ENCODE measurements around the gene KRTAP10-8.
A peak's percentile ranks its signal among the peaks of the same experiment; 100 is the strongest.
"Not testable (repeated sequence)": the region's sequence is repeated elsewhere in the genome, so short reads cannot be mapped to it uniquely, and the experiment has no call there.

KRTAP10-8 gene

DNA sequence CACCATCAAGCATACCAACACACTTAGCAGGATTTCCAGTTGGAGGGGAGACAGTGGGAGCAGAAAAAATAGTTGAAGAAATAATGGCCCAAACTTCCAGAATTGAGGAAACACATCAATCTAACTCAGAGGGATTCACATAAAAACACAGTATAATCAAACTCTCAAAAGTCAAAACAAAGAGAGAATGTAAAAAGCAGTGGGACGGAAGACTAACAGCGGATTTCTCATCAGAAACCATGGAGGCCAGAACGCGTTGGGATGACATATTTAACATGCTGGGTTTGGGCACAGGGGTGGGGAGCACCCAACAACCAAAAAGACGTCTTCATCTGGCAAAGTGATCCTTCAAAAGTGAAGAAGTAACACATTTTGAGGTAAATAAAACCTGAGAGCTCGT is 8.0 kb downstream of the KRTAP10-8 start:
- no peak for DNase-seq

DNA sequence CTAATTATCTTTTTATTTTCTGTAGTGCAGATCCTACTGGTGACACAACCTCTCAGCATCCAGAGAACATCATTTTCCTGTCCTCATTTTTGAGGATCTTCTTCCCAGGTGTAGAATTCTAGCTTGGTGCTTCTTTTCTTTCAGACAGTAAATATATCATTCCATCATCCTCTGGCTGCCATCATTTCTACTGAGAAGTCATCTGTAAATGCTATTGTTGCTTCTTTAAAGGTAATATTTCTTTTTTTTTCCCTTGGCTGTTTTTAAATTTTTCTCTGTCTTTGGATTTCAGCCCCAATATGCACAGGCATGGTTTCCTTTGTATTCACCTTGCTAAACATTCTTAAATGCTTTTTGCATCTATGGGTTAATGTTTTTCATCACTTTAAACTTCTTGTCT is 11.7 kb downstream of the KRTAP10-8 start:
- DNase-seq: no peak

DNA sequence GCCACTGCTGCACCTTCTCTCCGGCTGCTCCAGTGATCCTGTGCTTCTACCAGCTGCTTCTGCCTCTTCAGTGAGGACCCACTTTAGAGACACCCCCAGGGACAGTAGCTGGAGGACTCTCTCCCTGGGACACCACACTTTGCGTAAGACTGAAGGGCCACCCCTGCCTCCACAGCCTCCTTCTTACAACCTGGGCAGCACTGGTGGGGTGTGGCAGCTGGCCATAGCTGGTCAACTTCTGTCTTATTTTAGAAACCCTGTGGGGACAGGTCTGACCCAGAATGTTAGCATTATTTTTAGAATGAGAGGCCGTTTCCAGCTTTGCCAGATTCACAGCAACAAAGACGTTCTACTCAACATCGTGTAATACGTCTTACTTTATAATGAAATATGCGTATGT is 13.9 kb downstream of the KRTAP10-8 start:
- no peak for DNase-seq

DNA sequence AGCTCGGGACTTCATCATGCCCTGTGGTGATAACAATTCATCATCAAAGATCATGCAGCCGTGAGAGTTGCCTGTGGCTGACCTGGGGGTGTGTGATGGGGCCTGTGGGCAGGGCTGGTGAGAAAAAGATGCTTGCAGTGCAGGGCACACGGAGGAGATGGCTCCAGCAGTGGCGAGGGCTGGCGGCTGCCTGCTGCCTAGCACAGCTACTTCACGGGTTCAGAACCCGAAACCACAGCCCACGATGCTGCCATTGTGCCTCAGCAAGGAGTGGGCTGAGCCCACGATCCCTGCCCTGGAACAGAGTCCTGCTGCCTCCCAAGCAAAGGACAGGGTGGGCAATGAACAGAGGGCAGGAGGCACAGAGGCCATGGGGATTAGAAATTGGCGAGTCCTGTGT is 14.4 kb downstream of the KRTAP10-8 start:
- DNase-seq: peak in 1 of 5 experiments; percentile 37

DNA sequence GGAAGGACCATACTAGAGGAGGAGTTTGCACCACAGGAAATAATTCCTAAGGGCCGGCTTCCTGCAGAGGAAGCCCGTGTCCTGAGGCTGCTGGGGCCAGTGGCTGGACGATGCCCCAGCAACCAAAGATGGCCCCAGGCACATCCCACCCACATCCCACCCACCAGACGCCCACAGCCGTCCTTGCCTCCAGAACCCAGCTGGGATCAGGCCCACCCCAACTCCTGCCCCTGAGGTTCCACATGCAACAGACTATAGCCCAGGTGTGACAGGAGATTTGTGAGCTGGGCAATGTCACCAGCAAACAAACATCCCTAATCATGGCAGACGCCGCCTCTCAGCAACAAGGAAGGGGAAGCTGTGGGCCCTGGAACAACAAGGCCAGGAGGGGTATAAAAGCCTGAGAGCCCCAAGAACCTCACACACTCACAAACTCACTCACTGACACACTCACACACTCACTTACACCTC is 14.8 kb downstream of the KRTAP10-8 start, which contains the start of gene KRTAP10-9:
KRTAP10-9 (plus strand) TSS at position 421 of the 471 bp plus-strand sequence. CDS start 79 bp downstream, outside the sequence.
- no peak for DNase-seq

DNA sequence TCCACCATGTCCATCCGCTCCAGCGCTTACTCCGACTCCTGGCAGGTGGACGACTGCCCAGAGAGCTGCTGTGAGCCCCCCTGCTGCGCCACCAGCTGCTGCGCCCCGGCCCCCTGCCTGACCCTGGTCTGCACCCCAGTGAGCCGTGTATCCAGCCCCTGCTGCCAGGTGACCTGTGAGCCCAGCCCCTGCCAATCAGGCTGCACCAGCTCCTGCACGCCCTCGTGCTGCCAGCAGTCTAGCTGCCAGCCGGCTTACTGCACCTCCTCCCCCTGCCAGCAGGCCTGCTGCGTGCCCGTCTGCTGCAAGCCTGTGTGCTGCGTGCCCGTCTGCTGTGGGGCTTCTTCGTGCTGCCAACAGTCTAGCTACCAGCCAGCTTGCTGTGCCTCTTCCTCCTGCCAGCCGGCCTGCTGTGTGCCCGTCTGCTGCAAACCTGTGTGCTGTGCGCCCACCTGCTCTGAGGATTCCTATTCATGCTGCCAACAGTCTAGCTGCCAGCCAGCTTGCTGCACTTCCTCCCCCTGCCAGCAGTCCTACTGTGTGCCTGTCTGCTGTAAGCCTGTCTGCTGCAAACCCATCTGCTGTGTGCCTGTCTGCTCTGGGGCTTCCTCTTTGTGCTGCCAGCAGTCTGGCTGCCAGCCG is 15.4 kb downstream of the KRTAP10-8 start:
- not testable (repeated sequence) for DNase-seq

DNA sequence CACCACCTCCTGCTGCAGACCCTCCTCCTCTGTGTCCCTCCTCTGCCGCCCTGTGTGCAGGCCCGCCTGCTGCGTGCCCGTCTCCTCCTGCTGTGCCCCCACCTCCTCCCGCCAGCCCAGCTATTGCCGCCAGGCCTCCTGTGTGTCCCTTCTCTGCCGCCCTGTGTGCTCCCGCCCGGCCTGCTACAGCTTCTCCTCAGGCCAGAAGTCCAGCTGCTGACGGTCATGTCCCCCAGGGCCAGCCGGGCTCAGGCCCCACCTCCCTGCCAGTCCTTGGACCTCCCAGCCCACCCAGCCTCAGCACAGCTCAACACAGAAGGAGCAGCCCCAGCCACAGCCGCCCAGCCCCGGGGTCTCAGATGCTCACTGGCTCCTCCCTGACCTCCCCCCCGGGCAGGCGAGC is 16.0 kb downstream of the KRTAP10-8 start:
- not testable (repeated sequence) for DNase-seq

DNA sequence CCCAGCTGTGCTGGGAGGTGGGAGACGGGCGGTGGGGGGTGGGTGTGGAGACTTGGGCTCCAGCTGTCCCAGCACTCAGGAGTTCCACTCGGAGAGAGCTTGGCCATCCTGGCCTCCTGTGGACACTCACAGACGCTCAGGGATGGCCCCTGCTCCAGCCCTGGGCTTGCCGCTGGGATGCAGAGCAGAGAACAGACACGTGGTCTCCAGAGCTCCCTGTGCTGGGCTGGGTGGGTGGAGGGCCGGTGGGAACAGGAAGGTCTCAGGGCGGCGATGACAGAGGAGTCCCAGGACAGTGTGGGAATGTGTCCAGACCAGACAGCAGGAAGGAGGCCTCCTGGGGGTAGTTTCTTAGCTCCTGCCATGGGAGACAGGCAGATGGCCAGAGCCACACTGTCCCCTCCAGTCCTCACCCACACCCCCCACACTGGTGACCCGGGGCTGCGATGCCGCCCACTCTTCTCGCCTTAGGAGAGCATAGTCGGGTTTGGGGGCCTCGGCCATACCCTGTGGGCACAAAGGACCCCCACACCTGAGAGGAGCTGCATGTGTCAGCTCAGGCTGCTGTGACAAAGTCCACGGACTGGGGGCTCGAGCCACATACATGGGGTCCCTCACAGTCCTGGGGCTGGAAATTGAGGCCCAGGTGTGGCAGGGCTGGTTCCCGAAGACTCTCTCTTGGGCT is 17.0 kb downstream of the KRTAP10-8 start:
- DNase-seq: no peak

DNA sequence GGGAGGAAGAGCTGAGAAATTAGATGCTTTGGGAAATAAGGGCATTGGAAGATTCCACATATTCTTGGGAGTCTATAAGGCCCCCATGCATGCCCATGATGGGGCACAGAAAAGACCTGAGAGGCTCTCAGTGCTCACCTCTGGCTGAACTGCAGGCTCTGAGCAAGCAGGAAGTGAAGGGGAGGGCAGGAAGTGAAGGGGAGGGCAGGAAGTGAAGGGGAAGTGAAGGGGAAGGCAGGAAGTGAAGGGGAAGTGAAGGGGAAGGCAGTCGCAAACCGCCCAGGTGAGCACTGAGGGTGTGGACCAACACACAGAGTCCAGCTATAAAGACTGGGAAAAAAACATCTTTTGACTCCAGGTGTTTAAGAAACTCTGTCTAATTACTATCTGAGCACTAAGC is 18.6 kb downstream of the KRTAP10-8 start:
- no peak for DNase-seq

DNA sequence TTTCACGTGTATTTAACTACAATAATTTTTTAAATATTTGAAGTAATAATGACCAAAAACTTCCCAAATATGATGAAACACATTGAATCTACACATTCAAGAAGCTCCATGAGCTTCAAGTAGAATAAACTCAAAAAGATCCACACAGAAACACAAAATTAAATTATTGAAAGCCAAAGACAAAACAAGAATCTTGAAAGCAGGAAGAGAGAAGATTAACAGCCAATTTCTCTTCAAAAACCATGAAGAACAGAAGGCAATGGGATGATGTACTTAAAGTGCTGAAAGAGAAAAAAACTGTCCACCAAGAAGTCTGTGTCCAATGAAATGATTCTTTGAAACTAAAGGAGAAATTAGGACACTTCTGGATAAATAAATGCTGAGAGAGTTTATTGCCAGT is 20.2 kb downstream of the KRTAP10-8 start:
- no peak for DNase-seq

DNA sequence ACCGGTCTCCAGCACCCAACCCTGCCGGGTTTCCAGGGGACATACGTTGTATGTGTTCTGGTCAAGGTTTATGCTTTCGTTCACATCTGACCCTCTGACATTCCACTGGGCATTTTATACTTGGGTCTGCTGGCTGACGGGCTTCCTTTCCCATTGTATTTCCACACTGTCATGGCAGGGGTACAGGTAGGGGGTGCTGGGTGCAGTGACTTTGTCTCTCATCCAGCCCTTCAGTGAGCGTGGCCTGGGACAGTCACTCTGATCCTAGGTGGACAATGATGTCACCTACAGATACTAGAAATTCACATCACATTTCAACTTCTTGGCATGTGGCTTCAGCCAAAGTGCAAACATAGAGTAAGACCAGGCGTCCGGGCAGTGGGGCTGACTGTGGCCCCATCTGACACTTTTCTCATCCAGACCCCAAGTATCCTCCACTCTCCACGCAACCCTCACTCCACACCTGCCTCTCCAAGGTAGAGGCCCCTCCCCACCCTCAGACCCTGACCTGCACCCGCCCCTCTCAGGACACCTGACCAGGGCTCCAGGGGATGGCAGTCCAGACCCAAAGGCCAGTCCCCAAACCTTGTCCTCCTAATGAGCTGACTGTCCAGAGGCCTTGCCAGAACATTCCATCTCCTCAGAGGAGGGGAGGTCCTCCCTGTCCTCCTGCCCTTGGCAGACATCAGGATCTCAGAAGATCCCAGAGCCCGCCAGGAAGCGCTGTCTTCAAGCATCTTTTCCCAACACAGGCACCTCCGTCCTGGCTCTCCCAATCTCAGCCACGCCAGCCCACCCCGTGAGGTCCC is 24.5 kb downstream of the KRTAP10-8 start:
- no peak for DNase-seq

DNA sequence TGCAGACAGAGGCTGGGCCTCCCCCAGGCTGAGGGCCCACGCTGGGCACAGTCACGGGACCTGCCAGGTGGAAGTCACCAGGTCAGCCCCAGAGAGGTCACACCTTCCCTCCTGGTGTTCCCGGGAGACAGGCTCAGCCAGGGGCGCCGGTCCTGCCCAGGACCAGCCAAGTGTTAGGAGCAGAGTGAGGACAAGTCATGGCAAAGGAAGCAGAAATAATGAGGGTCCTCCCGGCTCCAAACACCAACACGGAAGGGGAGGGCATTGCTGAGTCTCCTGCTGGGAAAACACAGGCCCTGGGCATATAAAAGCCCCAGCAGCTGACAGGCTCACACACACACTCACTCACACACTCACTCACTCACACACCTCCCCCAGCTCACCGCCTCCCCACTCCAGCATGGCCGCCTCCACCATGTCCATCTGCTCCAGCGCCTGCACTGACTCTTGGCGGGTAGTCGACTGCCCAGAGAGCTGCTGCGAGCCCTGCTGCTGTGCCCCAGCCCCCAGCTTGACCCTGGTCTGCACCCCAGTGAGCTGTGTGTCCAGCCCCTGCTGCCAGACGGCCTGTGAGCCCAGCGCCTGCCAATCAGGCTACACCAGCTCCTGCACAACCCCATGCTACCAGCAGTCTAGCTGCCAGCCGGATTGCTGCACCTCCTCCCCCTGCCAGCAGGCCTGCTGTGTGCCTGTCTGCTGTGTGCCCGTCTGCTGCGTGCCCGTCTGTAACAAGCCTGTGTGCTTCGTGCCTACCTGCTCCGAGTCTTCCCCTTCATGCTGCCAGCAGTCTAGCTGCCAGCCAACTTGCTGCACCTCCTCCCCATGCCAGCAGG is 25.4 kb downstream of the KRTAP10-8 start, which contains the start of gene KRTAP10-10:
KRTAP10-10 (plus strand) TSS at position 339 of the 833 bp plus-strand sequence; CDS start at position 401, 62 bp downstream.
- no peak for DNase-seq

DNA sequence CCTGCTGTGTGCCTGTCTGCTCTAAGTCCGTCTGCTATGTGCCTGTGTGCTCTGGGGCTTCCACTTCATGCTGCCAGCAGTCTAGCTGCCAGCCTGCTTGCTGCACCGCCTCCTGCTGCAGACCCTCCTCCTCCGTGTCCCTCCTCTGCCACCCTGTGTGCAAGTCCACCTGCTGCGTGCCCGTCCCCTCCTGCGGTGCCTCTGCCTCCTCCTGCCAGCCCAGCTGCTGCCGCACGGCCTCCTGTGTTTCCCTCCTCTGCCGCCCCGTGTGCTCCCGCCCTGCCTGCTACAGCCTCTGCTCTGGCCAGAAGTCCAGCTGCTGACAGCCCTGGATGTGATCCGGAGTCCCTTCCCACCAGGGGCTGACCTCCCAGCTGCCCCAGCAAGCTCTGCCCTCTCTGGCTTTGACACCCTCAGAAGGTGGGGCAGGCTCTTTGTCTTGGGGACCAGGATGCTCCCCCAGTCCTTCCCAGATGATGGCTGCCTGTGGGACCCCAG is 26.0 kb downstream of the KRTAP10-8 start:
- DNase-seq: not testable (repeated sequence)

DNA sequence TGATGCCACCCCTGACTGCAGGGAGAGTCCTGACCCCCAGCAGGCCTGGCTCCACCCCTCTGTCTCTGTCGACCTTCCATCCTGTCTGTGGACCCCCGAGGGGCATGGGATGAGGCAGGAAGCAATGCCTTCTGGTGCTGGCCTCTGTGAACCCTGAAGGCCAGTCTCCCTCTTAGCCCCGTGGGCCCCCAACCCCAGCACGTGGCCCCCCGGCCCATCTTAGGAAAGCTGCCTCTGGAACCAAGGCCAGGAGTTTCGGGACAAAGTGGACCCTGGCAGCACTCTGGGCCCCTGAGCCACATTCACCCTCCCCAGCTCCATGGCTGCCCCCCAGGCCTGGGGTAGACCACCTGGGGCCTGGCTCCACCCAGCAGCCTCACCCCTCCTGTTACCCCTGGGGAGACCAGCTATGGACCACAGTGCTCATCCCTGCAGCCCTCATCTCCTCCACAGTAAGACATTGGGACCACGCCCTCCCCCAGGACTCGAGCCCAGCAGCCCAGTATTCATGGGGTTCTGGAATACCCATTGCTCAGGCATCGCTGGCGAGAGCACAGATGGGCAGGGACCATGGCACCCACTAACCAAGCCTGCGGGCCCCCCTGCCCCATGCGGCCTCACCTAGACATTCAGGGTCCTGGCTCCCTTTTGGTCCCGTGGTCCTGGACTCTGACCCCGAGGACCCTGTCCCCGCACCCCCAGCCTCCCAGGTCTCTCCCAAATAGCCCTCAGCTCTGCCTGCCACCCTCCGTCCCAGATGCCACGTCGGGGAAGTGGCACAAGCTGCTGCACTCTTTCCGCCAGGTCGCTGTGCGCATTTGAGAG is 26.8 kb downstream of the KRTAP10-8 start:
- DNase-seq: not testable (repeated sequence)

DNA sequence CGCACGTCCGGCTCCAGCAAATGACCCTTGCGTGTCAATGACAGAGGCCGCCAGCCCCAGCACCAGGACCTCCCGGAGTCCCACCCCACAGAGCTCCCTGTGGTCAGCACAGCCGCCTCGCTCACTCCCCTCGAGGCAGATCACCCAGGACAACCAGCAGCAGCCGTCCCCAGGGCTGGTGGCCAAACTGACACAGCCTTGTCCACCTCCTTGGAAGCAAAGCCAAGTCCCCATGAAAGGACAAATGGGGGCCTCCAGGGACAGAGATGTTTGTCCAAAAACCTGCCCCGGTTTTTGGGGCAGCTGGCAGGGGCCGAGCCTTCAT is 27.4 kb downstream of the KRTAP10-8 start:
- DNase-seq: no peak

DNA sequence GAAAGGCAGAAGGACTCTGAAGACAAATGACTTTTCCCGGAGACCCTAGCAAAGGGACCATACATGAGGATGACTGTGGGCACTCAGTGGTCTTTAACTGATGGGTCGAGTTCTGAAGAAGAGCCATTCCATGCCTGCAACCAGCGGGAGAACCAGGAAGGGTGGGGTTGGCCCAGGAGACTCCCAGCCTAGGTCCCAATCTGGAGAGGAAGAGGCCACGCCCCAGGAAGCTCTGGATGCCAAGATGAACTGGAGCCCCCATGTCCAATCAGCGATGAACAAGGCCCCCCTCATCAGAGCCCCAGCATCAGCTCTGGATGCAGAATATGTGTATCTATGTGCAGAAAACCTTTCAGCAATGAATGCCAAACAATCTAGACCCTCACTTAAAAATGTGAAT is 28.9 kb downstream of the KRTAP10-8 start:
- DNase-seq: no peak

DNA sequence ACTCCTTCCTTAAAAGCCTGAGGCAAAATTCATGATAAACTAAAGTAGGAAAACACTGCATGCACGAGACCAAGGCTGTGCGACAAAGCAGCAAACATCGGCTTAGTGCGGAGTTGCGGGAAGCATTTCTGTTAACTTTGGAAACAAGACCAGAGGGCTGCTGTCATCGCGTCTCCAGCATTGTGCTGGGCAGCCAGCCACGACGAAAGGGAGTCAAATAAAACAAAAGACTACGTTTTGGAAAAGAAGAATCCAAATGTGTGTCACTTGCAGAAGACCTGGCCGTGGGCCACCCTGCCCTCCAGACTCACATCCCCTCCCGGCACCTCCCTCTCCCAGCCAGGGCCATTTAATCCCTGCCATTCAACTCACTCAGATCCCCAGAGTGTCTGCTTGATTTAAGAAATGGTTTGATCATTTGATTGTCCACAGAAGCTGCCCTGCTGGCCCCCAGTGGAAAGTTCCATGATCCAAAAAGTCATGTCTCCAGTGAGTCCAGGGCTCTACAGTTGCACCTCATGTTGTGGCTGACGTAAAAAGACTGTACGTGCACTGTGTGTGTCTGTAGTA is 31.9 kb downstream of the KRTAP10-8 start:
- no peak for DNase-seq

DNA sequence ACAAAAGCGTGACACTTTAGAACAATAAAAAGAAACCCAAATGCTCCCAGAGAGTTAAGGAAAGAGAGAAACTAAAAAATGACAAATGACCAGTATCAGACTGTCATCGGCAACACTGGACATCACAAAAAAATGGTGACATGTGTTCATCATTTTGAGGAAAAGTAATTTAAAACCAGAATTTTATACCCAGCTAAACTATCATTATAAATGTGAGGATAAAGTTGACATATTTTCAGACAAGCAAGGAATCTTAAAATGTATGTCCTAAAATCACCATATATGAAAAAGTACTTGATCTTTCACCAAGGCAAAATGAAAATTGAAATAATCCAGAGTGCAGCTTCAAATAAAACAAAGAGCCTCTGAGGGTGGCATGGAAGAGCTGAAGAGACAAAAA is 33.0 kb downstream of the KRTAP10-8 start:
- no peak for DNase-seq

DNA sequence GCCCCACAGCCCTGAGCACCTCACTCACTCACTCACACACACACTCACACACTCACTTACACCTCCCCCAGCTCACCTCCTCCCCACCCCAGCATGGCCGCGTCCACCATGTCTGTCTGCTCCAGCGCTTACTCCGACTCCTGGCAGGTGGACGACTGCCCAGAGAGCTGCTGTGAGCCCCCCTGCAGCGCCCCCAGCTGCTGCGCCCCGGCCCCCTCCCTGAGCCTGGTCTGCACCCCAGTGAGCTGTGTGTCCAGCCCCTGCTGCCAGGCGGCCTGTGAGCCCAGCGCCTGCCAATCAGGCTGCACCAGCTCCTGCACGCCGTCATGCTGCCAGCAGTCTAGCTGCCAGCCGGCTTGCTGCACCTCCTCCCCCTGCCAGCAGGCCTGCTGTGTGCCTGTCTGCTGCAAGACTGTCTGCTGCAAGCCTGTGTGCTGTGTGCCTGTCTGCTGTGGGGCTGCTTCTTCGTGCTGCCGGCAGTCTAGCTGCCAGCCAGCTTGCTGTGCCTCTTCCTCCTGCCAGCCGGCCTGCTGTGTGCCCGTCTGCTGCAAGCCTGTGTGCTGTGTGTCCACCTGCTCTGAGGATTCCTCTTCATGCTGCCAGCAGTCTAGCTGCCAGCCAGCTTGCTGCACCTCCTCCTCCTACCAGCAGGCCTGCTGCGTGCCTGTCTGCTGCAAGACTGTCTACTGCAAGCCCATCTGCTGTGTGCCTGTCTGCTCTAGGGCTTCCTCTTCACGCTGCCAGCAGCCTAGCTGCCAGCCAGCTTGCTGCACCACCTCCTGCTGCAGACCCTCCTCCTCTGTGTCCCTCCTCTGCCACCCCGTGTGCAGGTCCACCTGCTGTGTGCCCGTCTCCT is 34.7 kb downstream of the KRTAP10-8 start, which contains the start of gene KRTAP10-11:
KRTAP10-11 (plus strand) TSS at position 49 of the 856 bp plus-strand sequence; CDS start at position 94, 45 bp downstream.
- DNase-seq: not testable (repeated sequence)

DNA sequence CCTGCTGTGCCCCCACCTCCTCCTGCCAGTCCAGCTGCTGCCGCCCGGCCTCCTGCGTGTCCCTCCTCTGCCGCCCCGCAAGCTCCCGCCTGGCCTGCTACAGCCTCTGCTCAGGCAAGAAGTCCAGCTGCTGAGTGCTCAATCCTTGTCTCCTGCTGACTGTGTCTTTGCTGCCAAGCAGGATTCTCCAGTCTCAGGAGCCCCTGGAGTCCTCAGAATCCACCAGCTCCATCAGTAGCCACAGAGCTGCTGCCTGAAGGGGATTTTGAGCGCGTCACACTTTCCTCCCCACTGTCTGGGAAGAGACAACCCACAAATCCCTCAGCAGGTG is 35.3 kb downstream of the KRTAP10-8 start:
- no peak for DNase-seq
